ENCODE measurements around the gene ZBTB20. TPM values are rescaled to one million over a fixed set of nuclear protein-coding genes. Genes with fewer than 3 reads are reported as not detected.

Gene ZBTB20
- total RNA-seq, 1 donor from 2014 or later, result 62.0 TPM

- TF ChIP-seq CTCF (IDR thresholded peaks at IDR 0.05; ENCODE audit: borderline replicate concordance), result no peak
- Histone ChIP-seq H3K27ac (replicated peaks) (peak overlapping the region; percentile 76), H3K27me3 (ENCODE audit: low read depth) (no peaks in the 10 kb centered on the region), H3K9me3 (replicated peaks) (no peaks in the 10 kb centered on the region), H3K4me1 (peaks cover 44% of the 10 kb centered on the region), H3K36me3 (no peaks in the 10 kb centered on the region), H3K4me3 (no peak overlapping the region)
- no peak for DNase-seq
- intact Hi-C loops (cut with micrococcal nuclease), result no loop called here
These were observed 783.4 kb downstream of the ZBTB20 start for GRCh38 chr3:114363554-114364202.

- intact Hi-C loops (cut with micrococcal nuclease), result no loop called here
- H3K9me3 ChIP-seq (replicated peaks), result no peaks in the 10 kb centered on the region
- no peaks in the 10 kb centered on the region for H3K27me3 ChIP-seq (ENCODE audit: low read depth)
- H3K27ac ChIP-seq (replicated peaks), result peak overlapping the region; percentile 76
- peaks cover 44% of the 10 kb centered on the region for H3K4me1 ChIP-seq
- H3K4me3 ChIP-seq, result no peak overlapping the region
- peak; percentile 55 for TF ChIP-seq CTCF (IDR thresholded peaks at IDR 0.05; ENCODE audit: borderline replicate concordance)
- H3K36me3 ChIP-seq, result no peaks in the 10 kb centered on the region
- DNase-seq, result no peak
These were observed 784.3 kb downstream of the ZBTB20 start for GRCh38 chr3:114362815-114363214.

GRCh38 chr3:114361391-114361790 lies 785.7 kb downstream of the ZBTB20 start:
- Histone ChIP-seq H3K4me1 (peaks cover 43% of the 10 kb centered on the region), H3K4me3 (no peak overlapping the region), H3K36me3 (no peaks in the 10 kb centered on the region), H3K27me3 (ENCODE audit: low read depth) (no peaks in the 10 kb centered on the region), H3K9me3 (replicated peaks) (no peaks in the 10 kb centered on the region), H3K27ac (replicated peaks) (no peak overlapping the region)
- intact Hi-C loops (cut with micrococcal nuclease), result no loop called here
- no peak for TF ChIP-seq CTCF (IDR thresholded peaks at IDR 0.05; ENCODE audit: borderline replicate concordance)
- DNase-seq, result no peak

GRCh38 chr3:114356525-114356924 lies 790.6 kb downstream of the ZBTB20 start:
- no peak for TF ChIP-seq CTCF (IDR thresholded peaks at IDR 0.05; ENCODE audit: borderline replicate concordance)
- DNase-seq, result no peak
- Histone ChIP-seq H3K9me3 (replicated peaks) (no peaks in the 10 kb centered on the region), H3K4me3 (no peak overlapping the region), H3K27ac (replicated peaks) (no peak overlapping the region), H3K36me3 (peaks cover 4% of the 10 kb centered on the region), H3K4me1 (peaks cover 22% of the 10 kb centered on the region), H3K27me3 (ENCODE audit: low read depth) (no peaks in the 10 kb centered on the region)
- intact Hi-C loops (cut with micrococcal nuclease), result no loop called here

GRCh38 chr3:114356066-114356465 lies 791.0 kb downstream of the ZBTB20 start:
- no peak overlapping the region for H3K27ac ChIP-seq (replicated peaks)
- H3K4me1 ChIP-seq, result peaks cover 22% of the 10 kb centered on the region
- no peak for DNase-seq
- TF ChIP-seq CTCF (IDR thresholded peaks at IDR 0.05; ENCODE audit: borderline replicate concordance), result no peak
- H3K9me3 ChIP-seq (replicated peaks), result no peaks in the 10 kb centered on the region
- intact Hi-C loops (cut with micrococcal nuclease), result no loop called here
- H3K36me3 ChIP-seq, result peaks cover 9% of the 10 kb centered on the region
- H3K4me3 ChIP-seq, result no peak overlapping the region
- no peaks in the 10 kb centered on the region for H3K27me3 ChIP-seq (ENCODE audit: low read depth)
